GM19099 (cell line): ENCODE data around the gene SLC26A6.

Source experiments
- POLR2A ChIP-seq: IDR thresholded peaks from 3 replicates; pipeline ENCODE4 v1.6.1; 2011; ENCODE audit warnings: low read depth; ENCODE audit not compliant: insufficient read length; ENCODE audit errors: extremely low read depth

SLC26A6 gene

GRCh38 chr3:48585411-48585810 lies 49.9 kb downstream of the SLC26A6 start:
- TF ChIP-seq POLR2A: no peak

DNA sequence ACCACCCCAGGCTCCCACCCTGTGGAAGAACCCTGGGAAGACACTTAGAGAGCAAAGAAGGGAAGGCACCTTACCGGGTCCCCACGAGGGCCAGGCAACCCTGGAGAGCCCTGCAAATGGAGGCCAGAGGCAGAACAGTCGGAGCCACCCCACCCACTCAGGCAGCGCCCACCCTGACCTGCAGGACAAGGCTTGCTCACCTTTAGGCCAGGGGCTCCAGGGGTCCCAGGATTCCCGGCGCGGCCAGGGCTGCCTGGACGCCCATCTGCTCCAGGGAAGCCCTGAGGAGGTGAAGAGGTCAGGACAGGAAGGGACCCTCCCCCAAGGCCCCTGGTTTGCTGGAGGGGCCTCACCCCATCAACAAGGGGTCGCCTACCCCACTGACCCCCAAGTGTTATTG lies 50.4 kb downstream of the SLC26A6 start:
- no peak for TF ChIP-seq POLR2A

- TF ChIP-seq POLR2A: no peak
Measured at GRCh38 chr3:48581621-48582481, 53.4 kb downstream of the SLC26A6 start.

- no peak for TF ChIP-seq POLR2A
Measured at GRCh38 chr3:48576647-48577046, 58.6 kb downstream of the SLC26A6 start.
